Nephron (organoid): Measurements from ENCODE around the gene AP3B1.
A peak's percentile ranks its signal among the peaks of the same experiment; 100 is the strongest.

Experiments used
- H3K27ac Mint-ChIP-seq, 3 experiments: 2 replicates each; pipeline ENCODE4 v1.8.0; 2020; ENCODE audit warnings: mixed read lengths in 3 of 3, mild to moderate bottlenecking in 2 of 3, moderate library complexity in 1 of 3
- H3K27me3 Mint-ChIP-seq: 2 replicates; pipeline ENCODE4 v1.8.0; 2021; ENCODE audit warnings: low read depth, mild to moderate bottlenecking, moderate library complexity, mixed read lengths
- H3K36me3 Mint-ChIP-seq: 2 replicates; pipeline ENCODE4 v1.8.0; 2020; ENCODE audit warnings: low read depth, mixed read lengths
- H3K4me1 Mint-ChIP-seq: 2 replicates; pipeline ENCODE4 v1.8.0; 2020; ENCODE audit warnings: mixed read lengths
- H3K4me3 Mint-ChIP-seq, 3 experiments: 2 replicates each; pipeline ENCODE4 v1.8.0; 2020; ENCODE audit warnings: mild to moderate bottlenecking in 3 of 3, mixed read lengths in 3 of 3, moderate library complexity in 2 of 3
- H3K9me3 Mint-ChIP-seq: 2 replicates; pipeline ENCODE4 v1.8.0; 2020; ENCODE audit warnings: mixed read lengths
- CTCF ChIP-seq, 3 experiments: fragments of 200-600 bp; sonication (generic); IDR thresholded peaks; one replicate each; pipeline ENCODE4 v1.5.0; 2021; ENCODE audit warnings: antibody characterized with exemption in 3 of 3; ENCODE audit not compliant: unreplicated experiment in 3 of 3

Gene AP3B1

GRCh38 chr5:78323241-78323640, 28.7 kb upstream of the AP3B1 start:
- Mint-ChIP-seq H3K27ac (no peak overlapping the region), H3K27me3 (no peaks in the 10 kb centered on the region), H3K4me3 (no peak overlapping the region), H3K9me3 (no peaks in the 10 kb centered on the region), H3K4me1 (no peaks in the 10 kb centered on the region), H3K36me3 (no peaks in the 10 kb centered on the region)
- TF ChIP-seq CTCF (IDR thresholded peaks at IDR 0.05; ENCODE audit: unreplicated experiment in 3 of 3) = no peak

GRCh38 chr5:78320401-78320800, 25.9 kb upstream of the AP3B1 start:
- Mint-ChIP-seq H3K4me1 (no peaks in the 10 kb centered on the region), H3K4me3 (no peak overlapping the region), H3K36me3 (no peaks in the 10 kb centered on the region), H3K27me3 (no peaks in the 10 kb centered on the region), H3K9me3 (no peaks in the 10 kb centered on the region), H3K27ac (no peak overlapping the region)
- TF ChIP-seq CTCF (IDR thresholded peaks at IDR 0.05; ENCODE audit: unreplicated experiment in 3 of 3) = peak; percentile 56 to 65 (median 63)

- TF ChIP-seq CTCF (IDR thresholded peaks at IDR 0.05; ENCODE audit: unreplicated experiment in 3 of 3) = no peak
- Mint-ChIP-seq H3K27ac (no peak overlapping the region), H3K4me3 (no peak overlapping the region), H3K36me3 (no peaks in the 10 kb centered on the region), H3K9me3 (peaks cover 4% of the 10 kb centered on the region), H3K27me3 (no peaks in the 10 kb centered on the region), H3K4me1 (no peaks in the 10 kb centered on the region)
Measured at GRCh38 chr5:78318337-78318736, 23.8 kb upstream of the AP3B1 start.

GRCh38 chr5:78317515-78317914, 23.0 kb upstream of the AP3B1 start:
- no peak overlapping the region for H3K27ac Mint-ChIP-seq
- peaks cover 4% of the 10 kb centered on the region for H3K9me3 Mint-ChIP-seq
- no peaks in the 10 kb centered on the region for H3K36me3 Mint-ChIP-seq

GRCh38 chr5:78308703-78309102, 14.2 kb upstream of the AP3B1 start:
- Mint-ChIP-seq H3K27me3 (peaks cover 8% of the 10 kb centered on the region), H3K9me3 (peaks cover 4% of the 10 kb centered on the region), H3K4me1 (no peaks in the 10 kb centered on the region), H3K4me3 (no peak overlapping the region), H3K36me3 (no peaks in the 10 kb centered on the region), H3K27ac (no peak overlapping the region)
- no peak for TF ChIP-seq CTCF (IDR thresholded peaks at IDR 0.05; ENCODE audit: unreplicated experiment in 3 of 3)

More at GRCh38 chr5:78317515-78317914, 23.0 kb upstream of the AP3B1 start:
- no peak overlapping the region for H3K4me3 Mint-ChIP-seq
- H3K4me1 Mint-ChIP-seq = no peaks in the 10 kb centered on the region
- H3K27me3 Mint-ChIP-seq = no peaks in the 10 kb centered on the region
- no peak for TF ChIP-seq CTCF (IDR thresholded peaks at IDR 0.05; ENCODE audit: unreplicated experiment in 3 of 3)

- peaks cover 5% of the 10 kb centered on the region for H3K27me3 Mint-ChIP-seq
- no peaks in the 10 kb centered on the region for H3K36me3 Mint-ChIP-seq
- H3K4me1 Mint-ChIP-seq = peaks cover 4% of the 10 kb centered on the region
- no peak for TF ChIP-seq CTCF (IDR thresholded peaks at IDR 0.05; ENCODE audit: unreplicated experiment in 3 of 3)
- H3K27ac Mint-ChIP-seq = no peak overlapping the region
- no peak overlapping the region for H3K4me3 Mint-ChIP-seq
- H3K9me3 Mint-ChIP-seq = peaks cover 3% of the 10 kb centered on the region
Measured at GRCh38 chr5:78300464-78301045, 6.1 kb upstream of the AP3B1 start.
